ENCODE data around the gene ITSN1.

DNA sequence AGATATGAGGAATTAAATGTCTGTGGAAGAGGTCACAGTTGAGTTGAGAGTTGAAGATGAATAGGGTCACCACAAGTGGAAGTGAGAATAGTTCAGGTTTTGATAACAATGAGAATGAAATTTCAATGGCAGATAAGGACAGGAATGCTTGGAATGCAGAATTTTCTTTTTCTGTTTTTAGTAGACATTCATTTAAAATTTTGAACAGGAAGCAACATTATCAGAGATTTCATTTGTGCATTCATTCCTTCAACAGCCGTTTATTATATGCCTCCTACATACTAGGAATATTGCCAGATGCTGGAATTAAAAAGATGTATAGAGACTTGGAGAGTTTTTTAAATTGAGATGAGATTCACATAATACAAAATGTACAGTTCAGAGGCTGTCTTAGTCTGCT lies 126.8 kb downstream of the ITSN1 start:
- TF ChIP-seq, protein P1, sequence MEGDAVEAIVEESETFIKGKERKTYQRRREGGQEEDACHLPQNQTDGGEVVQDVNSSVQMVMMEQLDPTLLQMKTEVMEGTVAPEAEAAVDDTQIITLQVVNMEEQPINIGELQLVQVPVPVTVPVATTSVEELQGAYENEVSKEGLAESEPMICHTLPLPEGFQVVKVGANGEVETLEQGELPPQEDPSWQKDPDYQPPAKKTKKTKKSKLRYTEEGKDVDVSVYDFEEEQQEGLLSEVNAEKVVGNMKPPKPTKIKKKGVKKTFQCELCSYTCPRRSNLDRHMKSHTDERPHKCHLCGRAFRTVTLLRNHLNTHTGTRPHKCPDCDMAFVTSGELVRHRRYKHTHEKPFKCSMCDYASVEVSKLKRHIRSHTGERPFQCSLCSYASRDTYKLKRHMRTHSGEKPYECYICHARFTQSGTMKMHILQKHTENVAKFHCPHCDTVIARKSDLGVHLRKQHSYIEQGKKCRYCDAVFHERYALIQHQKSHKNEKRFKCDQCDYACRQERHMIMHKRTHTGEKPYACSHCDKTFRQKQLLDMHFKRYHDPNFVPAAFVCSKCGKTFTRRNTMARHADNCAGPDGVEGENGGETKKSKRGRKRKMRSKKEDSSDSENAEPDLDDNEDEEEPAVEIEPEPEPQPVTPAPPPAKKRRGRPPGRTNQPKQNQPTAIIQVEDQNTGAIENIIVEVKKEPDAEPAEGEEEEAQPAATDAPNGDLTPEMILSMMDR (IDR thresholded peaks at IDR 0.05) = no peak
- TF ChIP-seq POLR2A (IDR thresholded peaks at IDR 0.05) (no peak), EP300 (IDR thresholded peaks at IDR 0.05) (no peak)
